ENCODE measurements around the gene PRPS1L1. TPM values are rescaled to one million over a fixed set of nuclear protein-coding genes. Genes with fewer than 3 reads are reported as not detected.

Gene PRPS1L1
- total and polyA plus RNA-seq, 2 experiments from 2014 or later, result not detected

DNA sequence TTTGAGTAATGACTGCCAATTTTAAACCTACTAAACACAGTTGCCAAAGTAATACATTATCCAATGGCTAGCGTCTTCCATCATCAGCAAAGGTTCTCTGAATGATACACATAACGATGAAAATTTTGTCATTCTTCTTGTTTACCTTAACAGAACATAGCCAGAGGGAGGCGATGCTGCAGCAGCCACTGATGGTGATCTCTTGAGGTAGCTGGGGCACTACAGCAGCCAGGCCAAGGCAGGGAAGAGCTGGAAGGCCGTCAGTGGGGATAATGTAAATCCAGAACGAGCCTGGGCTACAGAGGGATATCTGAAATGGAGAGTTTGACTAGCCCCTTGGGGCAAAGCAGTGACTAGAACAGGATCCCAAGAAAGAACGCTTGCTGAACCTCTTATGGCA lies 38.8 kb downstream of the PRPS1L1 start:
- no peaks in the 10 kb centered on the region for H3K9me3 Mint-ChIP-seq
- Histone ChIP-seq H3K4me2 (no peak overlapping the region), H3F3A (replicated peaks; ENCODE audit: low read depth) (no peaks in the 10 kb centered on the region), H3K27me3 (ENCODE audit: insufficient read depth) (no peaks in the 10 kb centered on the region), H3K4me1 (ENCODE audit: insufficient read depth) (no peaks in the 10 kb centered on the region), H2AFZ (peak overlapping the region; percentile 53; the same call in 1 of the 2 replicates), H3K79me2 (replicated peaks; ENCODE audit: insufficient read depth) (no peaks in the 10 kb centered on the region), H3K27ac (ENCODE audit: low read depth) (no peak overlapping the region), H4K20me1 (replicated peaks; ENCODE audit: insufficient read depth) (no peaks in the 10 kb centered on the region), H3K9me2 (ENCODE audit: insufficient read depth) (no peaks in the 10 kb centered on the region), H3K4me3 (no peak overlapping the region), H3K36me3 (ENCODE audit: insufficient read depth) (no peaks in the 10 kb centered on the region)
- peaks cover 5% of the 10 kb centered on the region for H3K27me3 Mint-ChIP-seq (ENCODE audit: insufficient read depth, low read depth, poor library complexity)
- no peak overlapping the region for H3K27ac Mint-ChIP-seq
- H3K36me3 Mint-ChIP-seq (ENCODE audit: low read depth), result no peaks in the 10 kb centered on the region
- peak; percentile 62 for ATAC-seq
- peak; percentile 44 for DNase-seq (ENCODE audit: low spot score)
- H3K4me1 Mint-ChIP-seq, result peaks cover 6% of the 10 kb centered on the region; the same call in 2 of the 3 replicates
- TF ChIP-seq, protein P1, sequence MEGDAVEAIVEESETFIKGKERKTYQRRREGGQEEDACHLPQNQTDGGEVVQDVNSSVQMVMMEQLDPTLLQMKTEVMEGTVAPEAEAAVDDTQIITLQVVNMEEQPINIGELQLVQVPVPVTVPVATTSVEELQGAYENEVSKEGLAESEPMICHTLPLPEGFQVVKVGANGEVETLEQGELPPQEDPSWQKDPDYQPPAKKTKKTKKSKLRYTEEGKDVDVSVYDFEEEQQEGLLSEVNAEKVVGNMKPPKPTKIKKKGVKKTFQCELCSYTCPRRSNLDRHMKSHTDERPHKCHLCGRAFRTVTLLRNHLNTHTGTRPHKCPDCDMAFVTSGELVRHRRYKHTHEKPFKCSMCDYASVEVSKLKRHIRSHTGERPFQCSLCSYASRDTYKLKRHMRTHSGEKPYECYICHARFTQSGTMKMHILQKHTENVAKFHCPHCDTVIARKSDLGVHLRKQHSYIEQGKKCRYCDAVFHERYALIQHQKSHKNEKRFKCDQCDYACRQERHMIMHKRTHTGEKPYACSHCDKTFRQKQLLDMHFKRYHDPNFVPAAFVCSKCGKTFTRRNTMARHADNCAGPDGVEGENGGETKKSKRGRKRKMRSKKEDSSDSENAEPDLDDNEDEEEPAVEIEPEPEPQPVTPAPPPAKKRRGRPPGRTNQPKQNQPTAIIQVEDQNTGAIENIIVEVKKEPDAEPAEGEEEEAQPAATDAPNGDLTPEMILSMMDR (conservative IDR thresholded peaks at IDR 0.05; ENCODE audit: low read depth in 2 of 2), result peak; percentile 28 to 62; a peak in 3 of 4 replicates
- TF ChIP-seq POLR2AphosphoS5 (IDR thresholded peaks at IDR 0.05; ENCODE audit: low read depth) (no peak), NANOG (IDR thresholded peaks at IDR 0.05; ENCODE audit: borderline replicate concordance) (no peak), ZNF331 (CRISPR knock-in tag; IDR thresholded peaks at IDR 0.05; ENCODE audit: low read depth) (no peak), EZH2 (IDR thresholded peaks at IDR 0.05; ENCODE audit: low read depth, unreplicated experiment) (no peak), ZNF114 (CRISPR knock-in tag; IDR thresholded peaks at IDR 0.05) (no peak)
- TF ChIP-seq, protein P2, sequence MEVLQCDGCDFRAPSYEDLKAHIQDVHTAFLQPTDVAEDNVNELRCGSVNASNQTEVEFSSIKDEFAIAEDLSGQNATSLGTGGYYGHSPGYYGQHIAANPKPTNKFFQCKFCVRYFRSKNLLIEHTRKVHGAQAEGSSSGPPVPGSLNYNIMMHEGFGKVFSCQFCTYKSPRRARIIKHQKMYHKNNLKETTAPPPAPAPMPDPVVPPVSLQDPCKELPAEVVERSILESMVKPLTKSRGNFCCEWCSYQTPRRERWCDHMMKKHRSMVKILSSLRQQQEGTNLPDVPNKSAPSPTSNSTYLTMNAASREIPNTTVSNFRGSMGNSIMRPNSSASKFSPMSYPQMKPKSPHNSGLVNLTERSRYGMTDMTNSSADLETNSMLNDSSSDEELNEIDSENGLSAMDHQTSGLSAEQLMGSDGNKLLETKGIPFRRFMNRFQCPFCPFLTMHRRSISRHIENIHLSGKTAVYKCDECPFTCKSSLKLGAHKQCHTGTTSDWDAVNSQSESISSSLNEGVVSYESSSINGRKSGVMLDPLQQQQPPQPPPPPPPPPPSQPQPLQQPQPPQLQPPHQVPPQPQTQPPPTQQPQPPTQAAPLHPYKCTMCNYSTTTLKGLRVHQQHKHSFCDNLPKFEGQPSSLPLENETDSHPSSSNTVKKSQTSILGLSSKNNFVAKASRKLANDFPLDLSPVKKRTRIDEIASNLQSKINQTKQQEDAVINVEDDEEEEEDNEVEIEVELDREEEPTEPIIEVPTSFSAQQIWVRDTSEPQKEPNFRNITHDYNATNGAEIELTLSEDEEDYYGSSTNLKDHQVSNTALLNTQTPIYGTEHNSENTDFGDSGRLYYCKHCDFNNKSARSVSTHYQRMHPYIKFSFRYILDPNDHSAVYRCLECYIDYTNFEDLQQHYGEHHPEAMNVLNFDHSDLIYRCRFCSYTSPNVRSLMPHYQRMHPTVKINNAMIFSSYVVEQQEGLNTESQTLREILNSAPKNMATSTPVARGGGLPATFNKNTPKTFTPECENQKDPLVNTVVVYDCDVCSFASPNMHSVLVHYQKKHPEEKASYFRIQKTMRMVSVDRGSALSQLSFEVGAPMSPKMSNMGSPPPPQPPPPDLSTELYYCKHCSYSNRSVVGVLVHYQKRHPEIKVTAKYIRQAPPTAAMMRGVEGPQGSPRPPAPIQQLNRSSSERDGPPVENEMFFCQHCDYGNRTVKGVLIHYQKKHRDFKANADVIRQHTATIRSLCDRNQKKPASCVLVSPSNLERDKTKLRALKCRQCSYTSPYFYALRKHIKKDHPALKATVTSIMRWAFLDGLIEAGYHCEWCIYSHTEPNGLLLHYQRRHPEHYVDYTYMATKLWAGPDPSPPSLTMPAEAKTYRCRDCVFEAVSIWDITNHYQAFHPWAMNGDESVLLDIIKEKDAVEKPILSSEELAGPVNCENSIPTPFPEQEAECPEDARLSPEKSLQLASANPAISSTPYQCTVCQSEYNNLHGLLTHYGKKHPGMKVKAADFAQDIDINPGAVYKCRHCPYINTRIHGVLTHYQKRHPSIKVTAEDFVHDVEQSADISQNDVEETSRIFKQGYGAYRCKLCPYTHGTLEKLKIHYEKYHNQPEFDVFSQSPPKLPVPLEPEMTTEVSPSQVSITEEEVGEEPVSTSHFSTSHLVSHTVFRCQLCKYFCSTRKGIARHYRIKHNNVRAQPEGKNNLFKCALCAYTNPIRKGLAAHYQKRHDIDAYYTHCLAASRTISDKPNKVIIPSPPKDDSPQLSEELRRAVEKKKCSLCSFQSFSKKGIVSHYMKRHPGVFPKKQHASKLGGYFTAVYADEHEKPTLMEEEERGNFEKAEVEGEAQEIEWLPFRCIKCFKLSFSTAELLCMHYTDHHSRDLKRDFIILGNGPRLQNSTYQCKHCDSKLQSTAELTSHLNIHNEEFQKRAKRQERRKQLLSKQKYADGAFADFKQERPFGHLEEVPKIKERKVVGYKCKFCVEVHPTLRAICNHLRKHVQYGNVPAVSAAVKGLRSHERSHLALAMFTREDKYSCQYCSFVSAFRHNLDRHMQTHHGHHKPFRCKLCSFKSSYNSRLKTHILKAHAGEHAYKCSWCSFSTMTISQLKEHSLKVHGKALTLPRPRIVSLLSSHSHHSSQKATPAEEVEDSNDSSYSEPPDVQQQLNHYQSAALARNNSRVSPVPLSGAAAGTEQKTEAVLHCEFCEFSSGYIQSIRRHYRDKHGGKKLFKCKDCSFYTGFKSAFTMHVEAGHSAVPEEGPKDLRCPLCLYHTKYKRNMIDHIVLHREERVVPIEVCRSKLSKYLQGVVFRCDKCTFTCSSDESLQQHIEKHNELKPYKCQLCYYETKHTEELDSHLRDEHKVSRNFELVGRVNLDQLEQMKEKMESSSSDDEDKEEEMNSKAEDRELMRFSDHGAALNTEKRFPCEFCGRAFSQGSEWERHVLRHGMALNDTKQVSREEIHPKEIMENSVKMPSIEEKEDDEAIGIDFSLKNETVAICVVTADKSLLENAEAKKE (CRISPR knock-in tag; IDR thresholded peaks at IDR 0.05), result no peak
- TF ChIP-seq, protein P3, sequence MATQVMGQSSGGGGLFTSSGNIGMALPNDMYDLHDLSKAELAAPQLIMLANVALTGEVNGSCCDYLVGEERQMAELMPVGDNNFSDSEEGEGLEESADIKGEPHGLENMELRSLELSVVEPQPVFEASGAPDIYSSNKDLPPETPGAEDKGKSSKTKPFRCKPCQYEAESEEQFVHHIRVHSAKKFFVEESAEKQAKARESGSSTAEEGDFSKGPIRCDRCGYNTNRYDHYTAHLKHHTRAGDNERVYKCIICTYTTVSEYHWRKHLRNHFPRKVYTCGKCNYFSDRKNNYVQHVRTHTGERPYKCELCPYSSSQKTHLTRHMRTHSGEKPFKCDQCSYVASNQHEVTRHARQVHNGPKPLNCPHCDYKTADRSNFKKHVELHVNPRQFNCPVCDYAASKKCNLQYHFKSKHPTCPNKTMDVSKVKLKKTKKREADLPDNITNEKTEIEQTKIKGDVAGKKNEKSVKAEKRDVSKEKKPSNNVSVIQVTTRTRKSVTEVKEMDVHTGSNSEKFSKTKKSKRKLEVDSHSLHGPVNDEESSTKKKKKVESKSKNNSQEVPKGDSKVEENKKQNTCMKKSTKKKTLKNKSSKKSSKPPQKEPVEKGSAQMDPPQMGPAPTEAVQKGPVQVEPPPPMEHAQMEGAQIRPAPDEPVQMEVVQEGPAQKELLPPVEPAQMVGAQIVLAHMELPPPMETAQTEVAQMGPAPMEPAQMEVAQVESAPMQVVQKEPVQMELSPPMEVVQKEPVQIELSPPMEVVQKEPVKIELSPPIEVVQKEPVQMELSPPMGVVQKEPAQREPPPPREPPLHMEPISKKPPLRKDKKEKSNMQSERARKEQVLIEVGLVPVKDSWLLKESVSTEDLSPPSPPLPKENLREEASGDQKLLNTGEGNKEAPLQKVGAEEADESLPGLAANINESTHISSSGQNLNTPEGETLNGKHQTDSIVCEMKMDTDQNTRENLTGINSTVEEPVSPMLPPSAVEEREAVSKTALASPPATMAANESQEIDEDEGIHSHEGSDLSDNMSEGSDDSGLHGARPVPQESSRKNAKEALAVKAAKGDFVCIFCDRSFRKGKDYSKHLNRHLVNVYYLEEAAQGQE (IDR thresholded peaks at IDR 0.05; ENCODE audit: unreplicated experiment), result no peak
- H3K4me3 Mint-ChIP-seq, result no peak overlapping the region
